ENCODE data around the gene FCRLA.
"Not testable (repeated sequence)": the region's sequence is repeated elsewhere in the genome, so short reads cannot be mapped to it uniquely, and the experiment has no call there.

DNA sequence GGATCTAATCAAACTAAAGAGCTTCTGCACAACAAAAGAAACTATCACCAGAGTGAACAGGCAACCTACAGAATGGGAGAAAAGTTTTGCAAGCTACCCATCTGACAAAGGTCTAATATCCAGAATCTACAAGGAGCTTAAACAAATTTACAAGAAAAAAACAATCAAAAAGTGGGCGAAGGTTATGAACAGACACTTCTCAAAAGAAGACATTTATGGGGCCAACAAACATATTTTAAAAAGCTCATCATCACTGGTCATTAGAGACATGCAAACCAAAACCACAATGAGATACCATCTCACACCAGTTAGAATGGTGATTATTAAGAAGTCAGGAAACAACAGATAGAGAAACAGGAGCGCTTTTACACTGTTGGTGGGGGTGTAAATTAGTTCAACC, 8.7 kb upstream of the FCRLA start:
- TF ChIP-seq, protein P1, sequence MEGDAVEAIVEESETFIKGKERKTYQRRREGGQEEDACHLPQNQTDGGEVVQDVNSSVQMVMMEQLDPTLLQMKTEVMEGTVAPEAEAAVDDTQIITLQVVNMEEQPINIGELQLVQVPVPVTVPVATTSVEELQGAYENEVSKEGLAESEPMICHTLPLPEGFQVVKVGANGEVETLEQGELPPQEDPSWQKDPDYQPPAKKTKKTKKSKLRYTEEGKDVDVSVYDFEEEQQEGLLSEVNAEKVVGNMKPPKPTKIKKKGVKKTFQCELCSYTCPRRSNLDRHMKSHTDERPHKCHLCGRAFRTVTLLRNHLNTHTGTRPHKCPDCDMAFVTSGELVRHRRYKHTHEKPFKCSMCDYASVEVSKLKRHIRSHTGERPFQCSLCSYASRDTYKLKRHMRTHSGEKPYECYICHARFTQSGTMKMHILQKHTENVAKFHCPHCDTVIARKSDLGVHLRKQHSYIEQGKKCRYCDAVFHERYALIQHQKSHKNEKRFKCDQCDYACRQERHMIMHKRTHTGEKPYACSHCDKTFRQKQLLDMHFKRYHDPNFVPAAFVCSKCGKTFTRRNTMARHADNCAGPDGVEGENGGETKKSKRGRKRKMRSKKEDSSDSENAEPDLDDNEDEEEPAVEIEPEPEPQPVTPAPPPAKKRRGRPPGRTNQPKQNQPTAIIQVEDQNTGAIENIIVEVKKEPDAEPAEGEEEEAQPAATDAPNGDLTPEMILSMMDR (conservative IDR thresholded peaks at IDR 0.05; ENCODE audit: low read length) = not testable (repeated sequence)
- not testable (repeated sequence) for TF ChIP-seq EZH2phosphoT487 (IDR thresholded peaks at IDR 0.05; ENCODE audit: borderline replicate concordance, low read depth, low read length)

Measured in OCI-LY7 (cell line).